ENCODE data around the gene GPALPP1. TPM values are rescaled to one million over a fixed set of nuclear protein-coding genes. Genes with fewer than 3 reads are reported as not detected.
A peak's percentile ranks its signal among the peaks of the same experiment; 100 is the strongest.

The GPALPP1 gene
- total and polyA plus RNA-seq, 2 of the 4 experiments (the other 2 are of a cell fraction): 10.6 to 12.5 TPM

GRCh38 chr13:45074721-45075120 is 85.4 kb downstream of the GPALPP1 start:
- Histone ChIP-seq H3K9ac (ENCODE audit: low read depth, low read length) (no peak overlapping the region), H4K5ac (ENCODE audit: low read depth, low read length) (no peak overlapping the region), H2BK5ac (ENCODE audit: low read depth, low read length, poor library complexity, severe bottlenecking) (no peak overlapping the region), H2AK5ac (ENCODE audit: low read depth, low read length) (no peak overlapping the region), H3K14ac (replicated peaks; ENCODE audit: low read depth, low read length) (no peak overlapping the region), H2AK9ac (replicated peaks; ENCODE audit: low read depth, low read length, poor library complexity) (no peak overlapping the region), H4K8ac (ENCODE audit: low read depth in 2 of 2, low read length in 2 of 2) (no peak overlapping the region), H3K4me3 (ENCODE audit: insufficient read depth, low read depth, low read length) (no peak overlapping the region), H3K79me1 (ENCODE audit: low read depth in 1 of 2, low read length in 2 of 2) (no peaks in the 10 kb centered on the region), H4K20me1 (ENCODE audit: insufficient read depth, low read length) (no peaks in the 10 kb centered on the region), H3K18ac (ENCODE audit: low read depth, low read length) (no peak overlapping the region), H3K9me1 (ENCODE audit: insufficient read depth, low read length) (no peaks in the 10 kb centered on the region), H3K56ac (ENCODE audit: extremely low read depth, insufficient read depth, low read length) (no peak overlapping the region), H3K4me2 (ENCODE audit: low read depth, low read length) (no peak overlapping the region), H2BK20ac (ENCODE audit: low read depth, low read length) (no peak overlapping the region), H3K4ac (ENCODE audit: low read depth, low read length) (no peak overlapping the region), H3K36me3 (ENCODE audit: control insufficient read depth, insufficient read depth, low read length) (no peaks in the 10 kb centered on the region), H4K91ac (ENCODE audit: insufficient read depth, low read depth, low read length) (no peak overlapping the region), H2BK120ac (ENCODE audit: low read depth, low read length) (no peak overlapping the region), H3K27ac (ENCODE audit: insufficient read depth, low read length) (no peak overlapping the region), H3K9me3 (ENCODE audit: control insufficient read depth, insufficient read depth, low read length) (peaks cover 3% of the 10 kb centered on the region; the same call in 1 of the 2 replicates), H2AFZ (replicated peaks; ENCODE audit: low read length, poor library complexity) (peak overlapping the region; percentile 24), H3K23ac (ENCODE audit: low read depth, low read length) (no peak overlapping the region), H3K27me3 (ENCODE audit: control insufficient read depth, insufficient read depth, low read length) (no peaks in the 10 kb centered on the region), H2BK15ac (ENCODE audit: low read depth, low read length) (no peak overlapping the region), H3K4me1 (ENCODE audit: control insufficient read depth, insufficient read depth, low read length) (no peaks in the 10 kb centered on the region)
- ChIA-PET CTCF (interaction anchor here (1.2 kb wide), 1 partner anchor 27 kb away, joined by 4 read pairs; no protein-coding TSS in a partner anchor), POLR2A (ENCODE audit: unreplicated experiment) (no interaction called here)
- intact Hi-C loops (cut with micrococcal nuclease) (no loop called here), in situ Hi-C loops (cut with MboI; ENCODE audit: low sequenced_read_pairs) (no loop called here), dilution Hi-C loops (cut with HindIII; ENCODE audit: low sequenced_read_pairs, unreplicated experiment) (no loop called here)
- no peak for ATAC-seq (ENCODE audit: low read depth)
- WGBS, 2 experiments (ENCODE audit: extremely low coverage in 2 of 2, insufficient read length in 1 of 2): no CpG with 5 or more reads among the region's 6 CpGs
- no peak for DNase-seq
- no TSS peak for BruUV-seq (replicated peaks)
- TF ChIP-seq CEBPB (IDR thresholded peaks at IDR 0.05; ENCODE audit: low read depth, low read length): no peak

Data from IMR-90 (cell line).